ENCODE measurements around the gene NFYA.
A peak's percentile ranks its signal among the peaks of the same experiment; 100 is the strongest.

NFYA gene

DNA sequence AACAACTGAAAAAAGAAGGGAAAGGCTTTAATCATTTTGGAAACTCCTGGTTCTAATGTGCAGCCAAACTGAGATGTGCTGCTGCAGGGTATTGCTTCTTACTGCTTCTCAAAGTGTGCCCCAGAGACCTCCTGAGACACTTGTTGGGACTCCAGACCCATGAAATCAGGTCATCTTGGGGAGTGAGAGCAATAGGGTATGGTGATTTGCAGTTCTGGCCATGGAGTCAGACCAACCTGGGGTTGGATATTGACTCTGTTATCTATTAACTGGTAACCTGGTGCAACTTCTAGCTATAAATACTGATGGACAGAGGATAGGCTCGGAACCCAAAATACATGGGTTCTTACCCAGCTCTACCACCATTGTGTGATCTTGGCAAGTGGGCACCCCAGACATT lies 26.7 kb upstream of the NFYA start:
- DNase-seq (ENCODE audit: low spot score) = no peak

GRCh38 chr6:41047306-41047705 lies 25.5 kb upstream of the NFYA start:
- no peak for DNase-seq (ENCODE audit: low spot score)

GRCh38 chr6:41047745-41048732 lies 24.7 kb upstream of the NFYA start:
- no peak for DNase-seq (ENCODE audit: low spot score)

DNA sequence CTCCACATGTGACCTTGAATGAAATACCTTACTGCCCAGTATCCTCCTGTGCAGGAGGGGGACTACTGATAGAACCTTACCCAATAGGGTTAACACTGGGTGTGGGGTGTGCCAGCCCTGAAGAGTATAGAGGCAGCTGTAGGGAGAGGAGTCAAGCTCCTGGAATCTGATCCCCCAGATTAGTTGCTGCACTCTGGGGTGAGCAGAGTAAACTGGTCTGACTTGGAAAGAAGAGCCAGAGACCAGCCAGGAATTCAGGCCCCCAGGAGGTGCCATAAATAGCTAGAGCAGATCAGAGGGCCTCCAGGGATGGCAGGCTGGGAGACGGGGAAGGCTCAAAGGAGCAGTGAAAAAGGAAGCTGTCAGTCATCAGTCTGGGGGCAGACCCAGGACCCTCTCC lies 23.3 kb upstream of the NFYA start:
- DNase-seq (ENCODE audit: low spot score) = no peak

DNA sequence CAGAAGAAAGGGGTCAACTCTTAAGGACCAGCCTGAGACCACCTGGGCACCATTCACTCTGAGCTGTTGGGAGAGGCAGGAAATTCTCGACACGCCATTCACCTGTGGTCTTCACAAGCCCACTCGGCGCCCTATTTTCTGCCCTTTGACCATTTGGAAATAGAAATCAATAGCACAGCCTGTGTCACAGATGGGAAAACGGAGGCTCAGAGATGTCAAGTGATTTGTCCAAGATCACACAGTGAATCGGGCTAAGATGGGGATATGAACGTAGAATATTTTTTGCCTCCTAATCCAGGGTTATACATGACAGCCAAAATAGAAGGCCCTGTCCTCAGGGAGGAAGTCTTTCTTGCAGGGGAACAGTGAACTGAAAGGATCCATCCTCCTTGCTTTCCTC lies 22.8 kb upstream of the NFYA start:
- no peak for DNase-seq (ENCODE audit: low spot score)

GRCh38 chr6:41050536-41050935 lies 22.2 kb upstream of the NFYA start:
- DNase-seq (ENCODE audit: low spot score) = no peak

GRCh38 chr6:41051873-41052272 lies 20.9 kb upstream of the NFYA start:
- peak; percentile 58 for DNase-seq (ENCODE audit: low spot score)

DNA sequence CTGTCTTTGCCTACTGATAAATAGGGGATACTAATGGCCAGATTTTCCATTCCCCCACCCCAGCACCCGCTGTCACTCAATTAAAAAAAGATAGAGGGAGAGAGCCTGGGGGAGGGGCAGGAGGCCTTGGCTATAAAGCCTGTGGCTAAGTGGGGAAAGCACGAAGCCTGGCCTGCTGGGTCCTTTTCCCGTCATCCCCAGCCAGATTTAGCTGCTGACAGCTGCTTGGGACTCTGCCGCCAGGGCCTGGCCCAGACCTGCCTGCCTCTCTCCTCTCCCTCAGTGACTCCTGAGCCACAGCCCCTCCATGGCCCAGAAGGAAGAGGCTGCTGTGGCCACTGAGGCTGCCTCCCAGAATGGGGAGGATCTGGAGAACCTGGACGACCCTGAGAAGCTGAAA lies 19.7 kb upstream of the NFYA start, which contains the start of gene APOBEC2:
Gene APOBEC2, plus strand, starts transcription at position 162 of the 400 bp plus-strand sequence. Its CDS starts 146 bp downstream, at position 308.
- DNase-seq (ENCODE audit: low spot score) = no peak

GRCh38 chr6:41054511-41054910 lies 18.3 kb upstream of the NFYA start:
- no peak for DNase-seq (ENCODE audit: low spot score)

- no peak for DNase-seq (ENCODE audit: low spot score)
Observed at GRCh38 chr6:41055149-41055548, 17.6 kb upstream of the NFYA start.

- no peak for DNase-seq (ENCODE audit: low spot score)
Observed at GRCh38 chr6:41056768-41057490, 15.8 kb upstream of the NFYA start.

- no peak for DNase-seq (ENCODE audit: low spot score)
Observed at GRCh38 chr6:41058783-41059181, 14.0 kb upstream of the NFYA start.

- no peak for DNase-seq (ENCODE audit: low spot score)
Observed at GRCh38 chr6:41059556-41059955, 13.2 kb upstream of the NFYA start.

DNA sequence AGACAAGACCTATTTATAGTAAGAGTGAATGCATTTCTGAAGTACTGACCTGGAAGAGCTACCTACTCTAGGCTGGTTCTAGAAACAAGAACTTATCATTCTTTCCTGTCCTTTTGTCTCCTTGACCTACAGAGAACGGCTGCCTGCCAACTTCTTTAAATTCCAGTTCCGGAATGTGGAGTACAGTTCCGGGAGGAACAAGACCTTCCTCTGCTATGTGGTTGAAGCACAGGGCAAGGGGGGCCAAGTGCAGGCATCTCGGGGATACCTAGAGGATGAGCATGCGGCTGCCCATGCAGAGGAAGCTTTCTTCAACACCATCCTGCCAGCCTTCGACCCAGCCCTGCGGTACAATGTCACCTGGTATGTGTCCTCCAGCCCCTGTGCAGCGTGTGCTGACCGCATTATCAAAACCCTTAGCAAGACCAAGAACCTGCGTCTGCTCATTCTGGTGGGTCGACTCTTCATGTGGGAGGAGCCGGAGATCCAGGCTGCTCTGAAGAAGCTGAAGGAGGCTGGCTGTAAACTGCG lies 11.5 kb upstream of the NFYA start:
- DNase-seq (ENCODE audit: low spot score) = no peak

DNA sequence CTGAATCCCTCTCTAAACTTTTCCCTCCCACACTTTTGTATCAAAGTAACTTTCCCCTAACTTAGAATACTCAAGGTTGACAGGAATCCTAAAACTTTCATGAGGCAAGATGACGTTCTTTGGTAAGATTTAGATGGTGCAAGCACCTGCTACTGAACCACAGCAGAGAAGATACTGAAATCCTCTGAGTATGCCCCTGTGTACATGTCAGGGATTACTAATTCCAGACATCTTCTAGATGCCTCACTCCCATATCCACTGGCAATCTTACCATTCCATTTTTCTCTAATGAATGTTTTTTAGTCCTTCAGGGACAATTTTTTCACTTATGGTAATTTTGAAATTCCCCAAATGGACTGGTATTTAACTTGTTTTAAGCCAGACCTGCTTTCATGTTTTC lies 10.7 kb upstream of the NFYA start:
- no peak for DNase-seq (ENCODE audit: low spot score)

GRCh38 chr6:41063884-41064285 lies 8.9 kb upstream of the NFYA start:
- no peak for DNase-seq (ENCODE audit: low spot score)

DNA sequence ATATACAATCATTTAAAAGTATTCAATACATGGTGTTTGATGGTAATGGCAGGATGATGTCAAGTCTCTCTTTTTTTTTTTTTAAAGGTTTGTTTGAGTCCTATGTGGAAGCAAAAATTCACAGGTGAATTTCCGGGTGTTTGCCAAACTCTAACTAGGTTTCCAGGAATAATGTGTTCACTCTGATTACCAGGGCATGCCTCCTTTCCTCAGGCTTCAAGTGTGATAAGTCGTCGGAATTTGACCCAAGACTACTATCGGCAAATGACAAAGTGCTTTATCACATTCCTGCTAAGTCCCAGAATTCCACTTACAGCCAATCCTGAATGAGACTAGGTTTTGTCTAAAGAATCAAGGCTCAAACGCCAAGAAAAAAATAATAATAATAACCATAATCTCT lies 7.9 kb upstream of the NFYA start:
- DNase-seq (ENCODE audit: low spot score) = no peak

DNA sequence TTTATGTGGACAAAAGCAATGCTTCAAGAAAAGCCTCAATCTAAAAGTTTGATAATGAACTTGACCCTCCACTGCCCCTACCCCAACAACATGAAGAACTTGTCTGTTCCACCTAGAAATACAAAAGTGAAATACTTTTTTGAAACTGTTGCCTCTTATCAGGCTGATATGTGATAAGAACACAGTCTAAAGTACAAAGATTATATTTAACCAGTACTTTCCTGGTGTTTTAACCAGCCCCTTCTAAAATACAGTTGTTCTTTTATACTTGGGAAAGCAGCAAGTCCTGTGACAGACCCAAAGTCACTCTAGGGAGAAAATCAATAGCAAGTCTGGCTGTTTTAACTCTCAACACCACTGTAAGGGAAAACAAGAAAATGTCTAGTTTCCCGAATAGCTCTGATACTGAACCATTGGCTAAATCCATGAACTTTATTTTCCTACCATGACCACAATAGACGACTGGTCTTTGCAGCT lies 7.2 kb upstream of the NFYA start:
- DNase-seq (ENCODE audit: low spot score) = no peak

DNA sequence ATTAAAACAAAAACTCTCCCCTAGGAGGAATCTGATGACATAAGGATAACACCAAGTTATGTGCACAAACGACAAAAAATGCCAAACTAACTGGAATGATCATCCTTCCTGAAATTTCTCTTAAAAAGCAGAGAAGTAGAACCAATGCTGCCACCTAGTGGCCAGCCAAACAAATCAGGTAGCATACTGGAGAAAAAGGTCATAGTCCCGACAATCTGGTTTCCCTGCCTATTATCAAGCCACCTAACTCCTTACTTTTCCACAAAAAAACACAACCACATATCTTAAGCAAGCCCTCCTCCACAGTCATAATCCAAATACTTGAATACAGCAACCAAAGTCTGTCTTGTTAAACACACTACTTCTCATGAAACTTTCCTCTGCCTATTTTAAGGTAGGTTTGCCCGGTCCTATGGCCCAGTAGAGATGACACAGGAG lies 5.9 kb upstream of the NFYA start:
- DNase-seq (ENCODE audit: low spot score) = peak; percentile 36

GRCh38 chr6:41071501-41071922 lies 1.3 kb upstream of the NFYA start:
- no peak for DNase-seq (ENCODE audit: low spot score)

GRCh38 chr6:41071923-41072835 lies 595 bp upstream of the NFYA start, which contains the start of gene OARD1:
OARD1 (minus strand) TSS chr6:41072356; CDS start chr6:41071634, 722 bp downstream.
- peak; percentile 57 for DNase-seq (ENCODE audit: low spot score)
